CD4-positive, alpha-beta T cell treated with Interleukin-12 subunit alpha and Interleukin-12 subunit beta, for 1 hour (primary cell): ENCODE data around the gene PIAS2.
"Not testable (repeated sequence)": the region's sequence is repeated elsewhere in the genome, so short reads cannot be mapped to it uniquely, and the experiment has no call there.

Experiments used
- DNase-seq: peaks from one replicate; pipeline ENCODE4 v3.0.0-alpha.2; 2020

PIAS2 gene

GRCh38 chr18:46917108-46917802 is at the start of gene PIAS2, which contains the start of gene KATNAL2:
TSS of gene PIAS2 (minus strand) at chr18:46917507. CDS start at chr18:46917345, 162 bp downstream.
TSS of gene KATNAL2 (plus strand) at chr18:46917602. CDS start at chr18:46946873, 29,271 bp downstream.
- DNase-seq = peak; percentile 85

GRCh38 chr18:46966266-46966665 is 49.0 kb upstream of the PIAS2 start:
- DNase-seq = not testable (repeated sequence)

GRCh38 chr18:46964579-46965293 is 47.4 kb upstream of the PIAS2 start:
- DNase-seq = not testable (repeated sequence)

GRCh38 chr18:46963656-46964578 is 46.6 kb upstream of the PIAS2 start:
- DNase-seq = not testable (repeated sequence)

GRCh38 chr18:46958209-46958608 is 40.9 kb upstream of the PIAS2 start:
- DNase-seq = no peak

- no peak for DNase-seq
These were observed 35.9 kb upstream of the PIAS2 start for GRCh38 chr18:46953195-46953594.

GRCh38 chr18:46950064-46950656 is 32.9 kb upstream of the PIAS2 start:
- no peak for DNase-seq

GRCh38 chr18:46946656-46947282 is 29.5 kb upstream of the PIAS2 start:
- peak; percentile 52 for DNase-seq

- no peak for DNase-seq
These were observed 25.3 kb upstream of the PIAS2 start for GRCh38 chr18:46942646-46943045.

GRCh38 chr18:46939998-46940571 is 22.8 kb upstream of the PIAS2 start:
- no peak for DNase-seq

GRCh38 chr18:46939337-46939963 is 22.1 kb upstream of the PIAS2 start:
- no peak for DNase-seq

GRCh38 chr18:46920653-46921052 is 3.3 kb upstream of the PIAS2 start:
- DNase-seq = no peak

GRCh38 chr18:46920067-46920466 is 2.8 kb upstream of the PIAS2 start:
- DNase-seq = no peak

GRCh38 chr18:46917803-46918600 is 695 bp upstream of the PIAS2 start:
- DNase-seq = no peak

GRCh38 chr18:46916551-46917107 is 678 bp downstream of the PIAS2 start:
- peak; percentile 46 for DNase-seq

GRCh38 chr18:46915800-46916550 is 1.3 kb downstream of the PIAS2 start:
- DNase-seq = no peak

GRCh38 chr18:46910856-46911255 is 6.5 kb downstream of the PIAS2 start:
- no peak for DNase-seq

- no peak for DNase-seq
These were observed 7.8 kb downstream of the PIAS2 start for GRCh38 chr18:46909497-46909896.

- DNase-seq = no peak
These were observed 13.9 kb downstream of the PIAS2 start for GRCh38 chr18:46903406-46903805.
